GM19452 (cell line): Measurements from ENCODE around the gene LPCAT4.

Experiments
- ATAC-seq: cut with Tn5 transposase; IDR thresholded peaks from one replicate; pipeline ENCODE4 v1.9.1; 2021; ENCODE audit not compliant: unreplicated experiment

Gene LPCAT4

GRCh38 chr15:34337557-34338306 lies 29.3 kb downstream of the LPCAT4 start, which contains the start of gene SLC12A6:
Gene SLC12A6 (minus strand): TSS chr15:34337781. CDS start chr15:34336680, 1,101 bp downstream.
- peak; percentile 72 for ATAC-seq

GRCh38 chr15:34336991-34337556 lies 29.9 kb downstream of the LPCAT4 start:
- peak; percentile 12 for ATAC-seq

DNA sequence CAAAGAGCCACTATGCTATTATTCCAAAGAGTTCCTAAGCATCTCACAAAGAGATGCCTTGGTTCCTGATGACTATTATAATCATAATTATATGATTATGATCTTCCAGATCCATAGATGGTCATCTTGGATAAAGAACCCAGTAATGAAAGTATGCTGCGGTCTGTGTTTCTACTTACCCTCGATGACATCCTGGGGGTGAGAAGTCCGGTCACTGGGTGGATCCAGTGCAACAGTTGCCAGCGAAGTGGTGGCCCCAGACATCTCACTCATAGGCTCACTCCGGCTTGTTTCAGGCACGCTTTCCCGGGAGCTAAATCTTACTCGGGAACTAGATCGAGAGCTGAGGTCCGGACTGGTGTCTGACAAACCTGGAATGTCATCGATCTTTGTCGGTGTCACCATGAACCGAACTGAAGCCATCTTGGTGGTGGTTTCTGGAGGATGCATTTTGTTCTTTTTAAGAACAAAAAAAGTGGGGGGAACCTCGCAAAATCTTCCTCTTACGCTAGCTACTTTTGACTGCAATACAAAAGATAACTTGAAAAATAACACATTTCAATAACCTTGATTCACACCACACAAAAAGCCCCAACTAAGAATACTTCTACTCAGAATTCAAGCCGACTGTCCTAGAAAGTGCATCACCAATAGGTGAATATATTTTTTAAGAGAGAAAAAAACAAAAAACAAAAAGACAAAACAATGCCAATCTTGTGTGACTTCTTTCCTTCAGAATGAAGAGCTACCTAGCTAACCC lies 30.6 kb downstream of the LPCAT4 start:
- ATAC-seq: no peak

DNA sequence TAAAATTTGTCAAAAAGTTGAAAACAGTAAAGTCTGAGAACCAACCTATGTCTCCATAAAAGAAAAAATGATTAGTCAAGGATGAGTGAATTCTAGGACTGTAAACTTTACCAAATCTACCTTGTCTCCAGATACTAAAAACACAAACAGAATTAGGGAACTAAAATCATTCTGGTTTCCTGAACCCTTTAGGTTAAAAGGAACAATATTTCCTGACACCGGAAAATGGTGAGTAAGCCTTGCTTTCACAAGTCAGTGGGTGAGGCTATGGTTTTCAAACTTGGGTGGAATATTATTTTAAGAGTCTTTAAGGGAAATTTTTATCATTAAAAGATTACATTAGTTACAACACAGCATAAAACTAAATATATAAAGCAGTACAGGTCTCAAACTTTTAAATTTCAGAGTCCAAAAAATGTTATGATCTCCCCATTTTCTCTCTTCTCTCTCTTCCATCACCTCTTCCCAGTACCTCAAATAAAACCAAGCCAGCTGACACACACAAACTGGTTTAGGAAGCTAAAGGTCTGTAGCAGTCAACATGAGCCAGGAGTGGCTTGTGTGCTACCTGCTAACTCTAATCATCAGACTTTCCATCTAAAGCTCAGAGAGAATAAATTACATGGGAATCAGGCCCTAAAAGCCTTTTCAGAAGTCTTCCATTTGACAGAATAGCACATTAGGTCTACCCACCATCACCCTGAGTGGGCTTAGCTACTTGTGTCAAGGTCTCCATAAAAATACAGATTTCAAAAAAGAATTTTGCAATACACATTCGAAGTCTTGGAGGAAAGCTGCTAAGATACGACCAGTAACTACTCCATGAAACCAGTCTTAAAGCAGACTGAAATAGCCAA lies 31.6 kb downstream of the LPCAT4 start:
- ATAC-seq: no peak

GRCh38 chr15:34334672-34335071 lies 32.3 kb downstream of the LPCAT4 start:
- ATAC-seq: no peak

GRCh38 chr15:34332553-34333120 lies 34.4 kb downstream of the LPCAT4 start:
- no peak for ATAC-seq

- ATAC-seq: no peak
These were observed 35.2 kb downstream of the LPCAT4 start for GRCh38 chr15:34331809-34332208.

DNA sequence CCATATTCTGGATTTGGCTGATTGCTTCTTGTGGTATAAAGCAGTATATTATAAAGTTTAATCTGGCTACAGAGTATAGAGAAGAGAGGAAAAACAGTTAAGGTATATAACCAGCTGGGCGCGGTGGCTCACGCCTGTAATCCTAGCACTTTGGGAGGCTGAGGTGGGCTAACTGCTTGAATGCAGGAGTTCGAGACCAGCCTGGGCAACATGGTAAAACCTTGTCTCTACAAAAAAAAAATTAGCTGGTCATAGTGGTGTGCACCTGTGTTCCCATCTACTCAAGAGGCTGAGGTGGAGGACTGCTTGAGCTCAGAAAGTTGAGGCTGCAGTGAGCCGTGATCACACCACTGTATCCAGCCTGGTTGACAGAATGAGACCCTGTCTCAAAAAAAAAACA lies 36.7 kb downstream of the LPCAT4 start:
- ATAC-seq: no peak

DNA sequence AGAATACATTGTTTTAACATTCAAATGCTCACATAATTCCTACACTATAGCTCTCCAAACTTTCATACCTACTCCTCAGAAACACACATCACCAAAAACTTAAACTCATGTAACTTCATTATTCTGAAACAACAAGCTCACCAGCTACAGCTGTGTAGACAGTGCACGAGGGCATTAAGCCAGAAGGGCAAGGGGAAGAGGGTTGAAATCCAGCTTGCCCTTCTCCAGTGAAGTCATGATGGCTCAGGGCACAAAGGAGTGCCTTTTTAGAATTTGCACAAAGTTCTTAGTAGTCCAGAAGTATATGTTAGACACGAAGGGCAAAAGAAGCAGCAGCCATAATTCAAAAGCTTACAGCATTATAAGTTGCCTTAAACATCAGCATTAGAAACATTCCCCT lies 38.0 kb downstream of the LPCAT4 start:
- no peak for ATAC-seq

GRCh38 chr15:34327906-34328305 lies 39.1 kb downstream of the LPCAT4 start:
- ATAC-seq: no peak

- ATAC-seq: no peak
These were observed 41.6 kb downstream of the LPCAT4 start for GRCh38 chr15:34325368-34325767.

- no peak for ATAC-seq
These were observed 42.1 kb downstream of the LPCAT4 start for GRCh38 chr15:34324933-34325332.

GRCh38 chr15:34323217-34323616 lies 43.8 kb downstream of the LPCAT4 start:
- ATAC-seq: no peak

DNA sequence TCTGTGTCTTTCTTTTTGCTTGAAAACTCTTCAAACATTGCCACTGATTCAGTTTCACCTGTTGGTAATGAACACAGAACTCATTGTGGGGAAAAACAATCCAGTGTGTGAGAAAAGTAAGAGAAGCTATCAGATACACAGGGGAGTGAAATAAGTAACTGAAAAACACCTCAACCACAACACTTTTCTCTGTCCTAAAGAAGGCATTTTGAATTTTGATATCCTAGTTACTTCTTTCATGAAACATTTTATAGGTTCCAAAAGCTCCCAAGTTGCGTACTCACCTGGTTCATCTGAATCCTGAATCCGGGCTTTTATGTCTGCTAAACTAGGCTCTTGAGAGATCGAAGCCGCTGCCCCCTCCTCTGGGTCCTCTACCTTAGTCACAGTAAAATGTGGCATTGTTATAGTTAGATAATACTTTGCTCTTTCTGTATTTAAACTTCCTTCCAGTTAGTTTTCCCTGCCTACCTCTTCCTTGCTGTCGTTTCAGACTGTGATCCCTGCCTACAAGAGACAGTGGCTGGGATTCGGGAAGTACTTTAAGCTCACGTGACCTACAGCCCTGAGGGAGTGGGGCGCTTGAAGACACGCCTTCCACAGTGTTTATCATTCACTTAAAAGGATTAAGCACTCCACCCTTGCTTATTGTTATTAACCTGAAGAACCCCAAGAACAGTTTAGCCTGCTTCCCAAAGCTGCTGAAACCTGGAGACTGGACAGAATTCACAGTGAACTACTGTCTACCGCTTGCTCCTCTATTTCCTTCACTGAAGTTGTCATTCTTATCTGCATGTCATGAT lies 48.5 kb downstream of the LPCAT4 start:
- peak; percentile 73 for ATAC-seq

- no peak for ATAC-seq
These were observed 52.2 kb downstream of the LPCAT4 start for GRCh38 chr15:34314491-34315490.

DNA sequence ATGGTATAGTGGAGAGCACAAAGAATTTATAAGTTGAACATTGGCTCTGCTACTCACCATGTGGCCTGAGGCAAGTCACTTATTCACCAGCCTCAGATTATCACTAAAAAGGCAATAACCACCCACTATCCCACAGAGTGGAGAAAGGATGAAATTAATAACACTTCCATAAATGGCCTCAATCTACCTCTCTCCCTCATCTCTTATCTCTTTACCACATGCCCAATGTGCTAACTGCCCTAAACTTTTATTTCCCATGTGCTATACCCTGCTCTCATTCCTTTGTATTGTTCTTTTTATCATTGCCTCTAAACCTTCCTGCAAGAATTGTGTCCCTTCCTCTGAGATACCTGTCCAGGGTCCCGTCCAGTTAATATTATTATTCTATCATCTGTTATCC lies 55.4 kb downstream of the LPCAT4 start:
- no peak for ATAC-seq
